ENCODE data around the gene DZIP1L. TPM values are rescaled to one million over a fixed set of nuclear protein-coding genes. Genes with fewer than 3 reads are reported as not detected.
A peak's percentile ranks its signal among the peaks of the same experiment; 100 is the strongest.

Gene DZIP1L
- total RNA-seq, 2 experiments from 2014 or later = not detected

DNA sequence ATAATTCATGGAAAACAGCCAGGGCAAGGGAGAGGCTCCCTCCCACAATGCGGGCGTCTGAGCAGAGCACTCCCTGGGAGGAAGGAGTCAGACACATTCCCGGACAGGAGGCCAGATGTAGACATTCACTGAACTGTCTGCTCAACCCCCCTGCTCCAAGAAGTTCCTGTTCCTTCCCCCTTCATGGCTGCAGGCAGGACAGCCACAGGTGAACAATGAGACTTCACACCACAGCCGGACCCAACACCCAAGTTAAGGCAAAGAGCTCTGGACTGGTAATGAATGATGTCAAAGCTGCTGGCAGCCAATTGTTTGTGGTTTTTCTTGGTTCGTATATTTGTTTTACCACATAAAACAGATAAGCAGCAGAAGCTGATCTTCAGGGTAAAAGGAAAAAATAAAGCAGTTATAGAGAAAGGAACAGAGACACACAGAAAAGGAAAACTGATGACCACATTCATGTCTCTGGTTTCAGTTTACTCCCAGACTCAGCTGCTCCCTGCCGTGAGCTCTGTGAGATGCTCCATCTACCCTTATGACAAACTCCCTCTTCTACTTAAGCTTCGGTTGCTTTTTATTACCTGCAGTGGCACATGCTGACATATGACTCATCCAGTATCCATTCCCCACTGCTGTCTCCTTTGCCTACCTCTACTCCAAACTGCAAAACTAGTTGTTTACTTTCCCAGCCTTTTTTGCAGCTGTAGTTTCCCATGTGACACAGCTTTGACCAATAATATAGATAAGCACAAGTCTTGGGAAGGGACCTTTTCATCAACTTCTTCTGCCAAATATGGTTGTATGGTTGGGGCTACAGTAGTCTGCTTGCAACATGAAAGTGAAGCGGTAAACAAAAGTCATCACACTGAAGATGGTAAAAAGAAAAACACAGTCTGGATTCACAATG lies 33.1 kb downstream of the DZIP1L start:
- Histone ChIP-seq H3K36me3 (ENCODE audit: insufficient read depth, low read length) (no peaks in the 10 kb centered on the region), H3K27me3 (ENCODE audit: control insufficient read depth in 1 of 2, insufficient read depth in 2 of 2, low read length in 2 of 2) (peaks cover 0 to 4% of the 10 kb centered on the region in 2 experiments), H3K4me1 (ENCODE audit: insufficient read depth, low read length) (no peaks in the 10 kb centered on the region), H3K9me3 (ENCODE audit: control insufficient read depth in 1 of 2, insufficient read depth in 1 of 2, low read length in 2 of 2) (no peaks in the 10 kb centered on the region), H3K4me3 (ENCODE audit: low read length) (no peak overlapping the region), H3K27ac (ENCODE audit: low read depth in 1 of 2, low read length in 2 of 2) (no peak overlapping the region)
- DNase-seq = peak in 2 of 14 experiments; percentile 8 to 11
- Mint-ChIP-seq H3K9me3 (no peaks in the 10 kb centered on the region), H3K4me3 (peak overlapping the region; percentile 22), H3K27ac (no peak overlapping the region), H3K4me1 (ENCODE audit: low read depth) (peaks cover 25% of the 10 kb centered on the region), H3K36me3 (ENCODE audit: low read depth) (no peaks in the 10 kb centered on the region), H3K27me3 (peaks cover 2% of the 10 kb centered on the region)
- POLR2A ChIA-PET = interaction anchor here (0.7 to 1.3 kb wide), 3 partner anchors 30 to 506 kb away, joined by 3 to 4 read pairs (median 3); partner anchors contain the start of gene ARMC8
- intact Hi-C loops (cut with DNase I, micrococcal nuclease) = no loop called here
- TF ChIP-seq, protein P1, sequence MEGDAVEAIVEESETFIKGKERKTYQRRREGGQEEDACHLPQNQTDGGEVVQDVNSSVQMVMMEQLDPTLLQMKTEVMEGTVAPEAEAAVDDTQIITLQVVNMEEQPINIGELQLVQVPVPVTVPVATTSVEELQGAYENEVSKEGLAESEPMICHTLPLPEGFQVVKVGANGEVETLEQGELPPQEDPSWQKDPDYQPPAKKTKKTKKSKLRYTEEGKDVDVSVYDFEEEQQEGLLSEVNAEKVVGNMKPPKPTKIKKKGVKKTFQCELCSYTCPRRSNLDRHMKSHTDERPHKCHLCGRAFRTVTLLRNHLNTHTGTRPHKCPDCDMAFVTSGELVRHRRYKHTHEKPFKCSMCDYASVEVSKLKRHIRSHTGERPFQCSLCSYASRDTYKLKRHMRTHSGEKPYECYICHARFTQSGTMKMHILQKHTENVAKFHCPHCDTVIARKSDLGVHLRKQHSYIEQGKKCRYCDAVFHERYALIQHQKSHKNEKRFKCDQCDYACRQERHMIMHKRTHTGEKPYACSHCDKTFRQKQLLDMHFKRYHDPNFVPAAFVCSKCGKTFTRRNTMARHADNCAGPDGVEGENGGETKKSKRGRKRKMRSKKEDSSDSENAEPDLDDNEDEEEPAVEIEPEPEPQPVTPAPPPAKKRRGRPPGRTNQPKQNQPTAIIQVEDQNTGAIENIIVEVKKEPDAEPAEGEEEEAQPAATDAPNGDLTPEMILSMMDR (IDR thresholded peaks at IDR 0.05) = no peak
- peak; percentile 73 for ATAC-seq (ENCODE audit: poor library complexity)
- CTCF ChIA-PET = no interaction called here

DNA sequence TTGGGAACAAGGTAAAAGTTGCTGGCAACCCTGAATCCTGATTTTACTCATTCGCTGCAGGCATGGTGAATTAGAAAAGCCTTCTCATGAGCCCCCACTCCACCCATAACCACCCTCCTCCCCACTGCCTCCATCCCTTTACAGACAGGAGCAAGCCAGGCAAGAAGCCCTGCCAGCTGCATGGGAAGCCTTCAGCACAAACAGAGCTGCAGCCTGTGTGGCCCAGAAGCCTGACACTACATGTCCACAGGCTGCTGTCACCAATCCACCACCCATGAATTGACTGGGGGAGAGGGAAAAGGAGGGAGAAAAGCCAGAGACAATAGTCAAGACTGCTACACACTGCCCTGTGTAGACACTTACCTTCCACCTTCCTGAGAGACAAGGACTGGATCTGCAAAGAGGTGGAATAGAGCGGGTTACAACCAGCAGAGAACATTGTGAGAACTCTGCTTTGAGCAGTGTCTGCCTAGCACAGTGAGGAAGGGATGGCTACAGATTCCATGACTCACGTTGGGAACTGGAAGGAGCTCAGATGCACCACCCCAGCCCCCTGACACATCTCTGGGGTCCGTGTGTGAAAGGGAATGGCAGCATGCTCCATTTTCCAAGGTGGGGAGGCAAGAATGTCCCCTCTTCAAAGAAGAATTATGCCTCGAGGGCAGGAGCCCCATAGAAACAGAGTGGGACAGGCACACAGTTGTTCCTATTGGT lies 33.9 kb downstream of the DZIP1L start:
- ATAC-seq (ENCODE audit: poor library complexity) (no peak), DNase-seq (no peak)
- Histone ChIP-seq H3K4me3 (ENCODE audit: low read length) (no peak overlapping the region), H3K9me3 (ENCODE audit: control insufficient read depth in 1 of 2, insufficient read depth in 1 of 2, low read length in 2 of 2) (no peaks in the 10 kb centered on the region), H3K4me1 (ENCODE audit: insufficient read depth, low read length) (no peaks in the 10 kb centered on the region), H3K27ac (ENCODE audit: low read depth in 1 of 2, low read length in 2 of 2) (no peak overlapping the region), H3K27me3 (ENCODE audit: control insufficient read depth in 1 of 2, insufficient read depth in 2 of 2, low read length in 2 of 2) (peaks cover 0 to 4% of the 10 kb centered on the region in 2 experiments), H3K36me3 (ENCODE audit: insufficient read depth, low read length) (no peaks in the 10 kb centered on the region)
- H3K27me3 Mint-ChIP-seq = no peaks in the 10 kb centered on the region
- POLR2A ChIA-PET = no interaction called here
- peaks cover 25% of the 10 kb centered on the region for H3K4me1 Mint-ChIP-seq (ENCODE audit: low read depth)
- no peaks in the 10 kb centered on the region for H3K9me3 Mint-ChIP-seq
- intact Hi-C loops (cut with DNase I, micrococcal nuclease) = no loop called here
- H3K36me3 Mint-ChIP-seq (ENCODE audit: low read depth) = no peaks in the 10 kb centered on the region
- TF ChIP-seq, protein P1 (IDR thresholded peaks at IDR 0.05) = no peak
- CTCF ChIA-PET = no interaction called here
- H3K27ac Mint-ChIP-seq = no peak overlapping the region
- H3K4me3 Mint-ChIP-seq = peak overlapping the region; percentile 22

DNA sequence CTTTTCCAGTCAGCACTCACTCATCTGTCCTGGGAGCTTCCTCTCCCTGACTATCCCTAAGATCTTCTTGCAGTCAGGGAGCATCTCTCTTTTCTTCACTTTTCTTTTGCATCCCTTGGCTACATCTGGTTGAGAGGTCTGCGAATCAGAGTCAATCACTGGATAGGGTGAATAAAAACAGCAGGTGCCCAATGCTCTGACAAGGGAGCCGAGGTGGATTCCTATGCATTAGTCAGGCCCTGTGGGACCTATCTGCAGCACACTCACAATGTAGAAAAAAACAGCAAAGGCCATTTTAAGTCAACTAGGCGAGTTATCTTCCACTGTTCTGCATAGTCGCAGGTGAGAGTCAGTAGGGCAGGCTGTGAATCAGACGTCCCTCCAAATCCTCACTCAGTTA lies 35.5 kb downstream of the DZIP1L start:
- Histone ChIP-seq H3K27ac (ENCODE audit: low read depth in 1 of 2, low read length in 2 of 2) (no peak overlapping the region), H3K36me3 (ENCODE audit: insufficient read depth, low read length) (no peaks in the 10 kb centered on the region), H3K27me3 (ENCODE audit: control insufficient read depth in 1 of 2, insufficient read depth in 2 of 2, low read length in 2 of 2) (peaks cover 0 to 4% of the 10 kb centered on the region in 2 experiments), H3K4me1 (ENCODE audit: insufficient read depth, low read length) (no peaks in the 10 kb centered on the region), H3K4me3 (ENCODE audit: low read length) (no peak overlapping the region), H3K9me3 (ENCODE audit: control insufficient read depth in 1 of 2, insufficient read depth in 1 of 2, low read length in 2 of 2) (no peaks in the 10 kb centered on the region)
- no peak for ATAC-seq (ENCODE audit: poor library complexity)
- Mint-ChIP-seq H3K36me3 (ENCODE audit: low read depth) (no peaks in the 10 kb centered on the region), H3K27ac (no peak overlapping the region), H3K4me3 (no peak overlapping the region), H3K27me3 (no peaks in the 10 kb centered on the region), H3K4me1 (ENCODE audit: low read depth) (peaks cover 25% of the 10 kb centered on the region), H3K9me3 (no peaks in the 10 kb centered on the region)
- CTCF ChIA-PET = no interaction called here
- DNase-seq = no peak
- POLR2A ChIA-PET = no interaction called here
- intact Hi-C loops (cut with DNase I, micrococcal nuclease) = no loop called here
- TF ChIP-seq, protein P1 (IDR thresholded peaks at IDR 0.05) = no peak

Data from CD4-positive, alpha-beta T cell (primary cell).